ENCODE data around the gene NGDN.

NGDN gene

GRCh38 chr14:23523229-23524016, 53.9 kb downstream of the NGDN start:
- no peak for DNase-seq

GRCh38 chr14:23524954-23525353, 55.5 kb downstream of the NGDN start:
- DNase-seq = no peak

GRCh38 chr14:23525611-23526010, 56.1 kb downstream of the NGDN start:
- no peak for DNase-seq

Data from hippocampal formation (tissue), 2 donors.